Esophagus muscularis mucosa (tissue), 3 donors: Measurements from ENCODE around the gene SLC4A3.

Source experiments
- CTCF ChIP-seq, 3 experiments: fragments of 200-600 bp in 2 of 3; fragments of 450-650 bp in 1 of 3; sonication (generic) in 2 of 3; IDR thresholded peaks; one replicate each; pipeline ENCODE4 v1.5.1; 2017 to 2019; ENCODE audit warnings: antibody characterized with exemption in 3 of 3, mild to moderate bottlenecking in 2 of 3, moderate library complexity in 1 of 3
- EP300 ChIP-seq: sonication (generic); formaldehyde crosslinking; IDR thresholded peaks from one replicate; pipeline ENCODE4 v1.6.1; 2017; ENCODE audit warnings: antibody characterized with exemption

- TF ChIP-seq EP300 (no peak), CTCF (IDR thresholded peaks at IDR 0.05) (no peak)
These were observed 60.6 kb downstream of the SLC4A3 start for GRCh38 chr2:219687882-219688559.
